Right atrium auricular region (tissue), 2 donors: ENCODE data around the gene MAP3K15. TPM values are rescaled to one million over a fixed set of nuclear protein-coding genes. Genes with fewer than 3 reads are reported as not detected.
A peak's percentile ranks its signal among the peaks of the same experiment; 100 is the strongest.

Experiments
- DNase-seq: peaks from one replicate; pipeline ENCODE4 v3.0.0-alpha.2; 2019; ENCODE audit warnings: low spot score
- H3K27ac ChIP-seq, 2 donors: fragments of 200-600 bp; sonication (generic); 1 replicate in 1 of 2; 2 replicates in 1 of 2; pipeline ENCODE4 v1.5.1; 2016 to 2019
- H3K27me3 ChIP-seq, 2 donors: fragments of 200-600 bp; sonication (generic); one replicate each; pipeline versions ENCODE4 v1.5.1 to v1.6.0; 2017 to 2019
- H3K36me3 ChIP-seq: fragments of 200-600 bp; sonication (generic); one replicate; pipeline ENCODE4 v1.5.1; 2016
- H3K4me1 ChIP-seq, 2 donors: fragments of 200-600 bp; sonication (generic); one replicate each; pipeline versions ENCODE4 v1.5.1 to v1.6.0; 2017 to 2019
- H3K4me3 ChIP-seq, 2 donors: fragments of 200-600 bp; sonication (generic); 1 replicate in 1 of 2; 2 replicates in 1 of 2; pipeline ENCODE4 v1.5.1; 2017 to 2019; ENCODE audit warnings: mild to moderate bottlenecking in 1 of 2, moderate library complexity in 1 of 2
- H3K9me3 ChIP-seq, 2 donors: fragments of 200-600 bp; sonication (generic); one replicate each; pipeline ENCODE4 v1.5.1; 2019
- CTCF ChIP-seq, 2 donors: fragments of 200-600 bp; sonication (generic); IDR thresholded peaks; one replicate each; pipeline ENCODE4 v1.5.1; 2019; ENCODE audit warnings: antibody characterized with exemption in 2 of 2
- total RNA-seq, 2 donors: library from RNA; depleted of rRNA; stranded (reverse); fragments of >200 nt; gene quantifications; one replicate each; pipeline ENCODE4 v1.1.0, GENCODE V29; 2016

Gene MAP3K15
- total RNA-seq, 2 donors from 2014 or later = not detected

GRCh38 chrX:19543020-19543715 lies 27.9 kb upstream of the MAP3K15 start:
- no peaks in the 10 kb centered on the region for H3K36me3 ChIP-seq
- no peaks in the 10 kb centered on the region for H3K4me1 ChIP-seq
- H3K9me3 ChIP-seq = no peaks in the 10 kb centered on the region
- DNase-seq = no peak
- no peak for TF ChIP-seq CTCF (IDR thresholded peaks at IDR 0.05)
- no peak overlapping the region for H3K4me3 ChIP-seq
- H3K27me3 ChIP-seq = no peaks in the 10 kb centered on the region
- H3K27ac ChIP-seq = peak overlapping the region in 1 of 2 donors; percentile 45

GRCh38 chrX:19541931-19542330 lies 26.6 kb upstream of the MAP3K15 start:
- TF ChIP-seq CTCF (IDR thresholded peaks at IDR 0.05) = no peak
- Histone ChIP-seq H3K9me3 (no peaks in the 10 kb centered on the region), H3K36me3 (no peaks in the 10 kb centered on the region), H3K27me3 (no peaks in the 10 kb centered on the region), H3K4me1 (no peaks in the 10 kb centered on the region), H3K4me3 (no peak overlapping the region), H3K27ac (no peak overlapping the region)
- DNase-seq = no peak

GRCh38 chrX:19541196-19541595 lies 25.9 kb upstream of the MAP3K15 start:
- Histone ChIP-seq H3K36me3 (no peaks in the 10 kb centered on the region), H3K27me3 (no peaks in the 10 kb centered on the region), H3K4me1 (no peaks in the 10 kb centered on the region), H3K27ac (no peak overlapping the region), H3K9me3 (no peaks in the 10 kb centered on the region), H3K4me3 (no peak overlapping the region)
- DNase-seq = no peak
- no peak for TF ChIP-seq CTCF (IDR thresholded peaks at IDR 0.05)

- no peaks in the 10 kb centered on the region for H3K27me3 ChIP-seq
- H3K9me3 ChIP-seq = no peaks in the 10 kb centered on the region
- H3K4me1 ChIP-seq = no peaks in the 10 kb centered on the region
- TF ChIP-seq CTCF (IDR thresholded peaks at IDR 0.05) = no peak
- no peak overlapping the region for H3K27ac ChIP-seq
- H3K4me3 ChIP-seq = no peak overlapping the region
- no peak for DNase-seq
- no peaks in the 10 kb centered on the region for H3K36me3 ChIP-seq
These were observed 24.8 kb upstream of the MAP3K15 start for GRCh38 chrX:19540076-19540475.

GRCh38 chrX:19539665-19540064 lies 24.4 kb upstream of the MAP3K15 start:
- Histone ChIP-seq H3K27me3 (no peaks in the 10 kb centered on the region), H3K4me1 (no peaks in the 10 kb centered on the region), H3K27ac (no peak overlapping the region), H3K4me3 (no peak overlapping the region), H3K9me3 (no peaks in the 10 kb centered on the region), H3K36me3 (no peaks in the 10 kb centered on the region)
- no peak for DNase-seq
- TF ChIP-seq CTCF (IDR thresholded peaks at IDR 0.05) = no peak

GRCh38 chrX:19535476-19535875 lies 20.2 kb upstream of the MAP3K15 start:
- no peak for DNase-seq
- Histone ChIP-seq H3K9me3 (no peaks in the 10 kb centered on the region), H3K4me1 (no peaks in the 10 kb centered on the region), H3K27ac (no peak overlapping the region), H3K4me3 (no peak overlapping the region), H3K27me3 (no peaks in the 10 kb centered on the region), H3K36me3 (no peaks in the 10 kb centered on the region)
- peak in 1 of 2 donors; percentile 41 for TF ChIP-seq CTCF (IDR thresholded peaks at IDR 0.05)
